Measurements from ENCODE around the gene TSC22D2. TPM values are rescaled to one million over a fixed set of nuclear protein-coding genes. Genes with fewer than 3 reads are reported as not detected.
A peak's percentile ranks its signal among the peaks of the same experiment; 100 is the strongest.

Gene TSC22D2
- total RNA-seq (25.3 TPM), polyA plus RNA-seq (ENCODE audit: insufficient read depth, low read depth, low replicate concordance) (13.4 TPM)
- long read RNA-seq, donor 1, transcript TSC22D2-202 (2 exons, 930 nt) = minor isoform, 6 of 24 reads
- long read RNA-seq, donor 1, transcript TSC22D2-203 (3 exons, 2,093 nt) = major isoform, 18 of 24 reads
- long read RNA-seq, donor 1, partial matches to known transcripts = 0 of 24 reads
- long read RNA-seq, donor 1, other reads (novel, unspliced or antisense) = 0 of 24 reads
- long read RNA-seq, donor 2, transcript TSC22D2-203 (3 exons, 2,093 nt) = major isoform, 5 of 60 reads
- long read RNA-seq, donor 2, partial matches to known transcripts = 52 of 60 reads
- long read RNA-seq, donor 2, other reads (novel, unspliced or antisense) = 0 of 60 reads
- long read RNA-seq, donor 3, full-length matches to known transcripts = 13 of 13 reads
- long read RNA-seq, donor 3, partial matches to known transcripts = 0 of 13 reads
- long read RNA-seq, donor 3, other reads (novel, unspliced or antisense) = 0 of 13 reads
- long read RNA-seq, donor 4, partial matches to known transcripts = 0 of 5 reads
- long read RNA-seq, donor 4, other reads (novel, unspliced or antisense) = 0 of 5 reads
- long read RNA-seq, donor 5 = 0 reads
- long read RNA-seq, donor 6, partial matches to known transcripts = 24 of 28 reads
- long read RNA-seq, donor 6, other reads (novel, unspliced or antisense) = 0 of 28 reads
- long read RNA-seq, donor 7, full-length matches to known transcripts = 29 of 33 reads
- long read RNA-seq, donor 7, partial matches to known transcripts = 1 of 33 reads
- long read RNA-seq, donor 7, other reads (novel, unspliced or antisense) = 3 of 33 reads
- long read RNA-seq, donor 8, transcript TSC22D2-203 (3 exons, 2,093 nt) = major isoform, 13 of 17 reads
- long read RNA-seq, donor 8, partial matches to known transcripts = 0 of 17 reads
- long read RNA-seq, donor 8, other reads (novel, unspliced or antisense) = 0 of 17 reads
- long read RNA-seq, donor 9, partial matches to known transcripts = 0 of 7 reads
- long read RNA-seq, donor 9, other reads (novel, unspliced or antisense) = 0 of 7 reads
- long read RNA-seq, donor 10, partial matches to known transcripts = 0 of 11 reads
- long read RNA-seq, donor 10, other reads (novel, unspliced or antisense) = 5 of 11 reads

DNA sequence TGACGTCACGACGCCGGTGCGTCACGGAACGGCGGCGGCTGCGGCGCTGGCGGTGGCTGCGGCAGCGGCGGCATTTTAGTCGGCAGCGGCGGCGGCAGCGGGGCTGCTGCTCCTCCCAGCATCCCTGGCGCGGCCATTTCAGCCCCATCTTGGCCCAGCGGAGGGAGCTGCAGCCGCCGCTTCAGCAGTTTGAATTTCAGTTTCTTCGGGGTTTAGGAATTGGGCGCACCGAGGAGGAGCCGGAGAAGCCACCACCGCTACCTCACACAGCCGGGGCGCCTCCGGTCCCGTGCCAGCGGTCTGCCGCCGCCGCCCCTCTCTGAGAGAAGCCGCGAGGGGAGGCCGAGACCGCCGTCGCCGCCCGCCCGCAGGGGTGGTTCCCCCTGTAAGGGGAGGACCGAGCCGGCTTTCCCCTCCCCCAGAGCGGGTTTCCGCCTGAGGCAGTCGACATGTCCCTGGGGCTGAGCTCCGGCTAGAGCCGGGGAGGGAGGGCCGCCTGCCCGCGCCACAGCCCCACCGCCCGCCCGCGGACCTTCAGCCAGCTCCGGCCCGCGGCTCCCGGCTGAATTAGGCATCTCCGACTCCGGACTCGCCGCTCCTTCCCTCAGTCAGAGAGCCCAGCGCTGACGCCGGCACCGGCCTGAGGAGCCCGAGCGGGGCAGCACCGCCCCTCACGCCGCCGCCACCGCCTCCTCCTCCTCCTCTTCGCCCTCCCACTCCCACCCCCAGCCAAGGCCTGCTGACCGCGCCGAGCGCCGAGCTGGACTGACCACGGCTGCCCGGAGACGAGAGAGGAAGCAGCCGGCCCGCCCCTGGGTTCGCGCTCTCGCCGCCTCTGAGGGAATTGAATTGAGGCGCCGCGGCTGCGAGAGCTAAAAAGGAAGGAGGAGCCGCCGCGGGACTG lies at the start of gene TSC22D2:
Gene TSC22D2 (plus strand): TSS at position 78 of the 904 bp plus-strand sequence. CDS start 1,053 bp downstream, outside the sequence.
- no peak for FAIRE-seq
- DNase-seq = peak; percentile 97 to 99 (median 98)
- Histone ChIP-seq H3K36me3 (ENCODE audit: control insufficient read depth in 2 of 3, insufficient read depth in 3 of 3, low read length in 3 of 3) (no peaks in the 10 kb centered on the region), H3K4me1 (ENCODE audit: control insufficient read depth in 2 of 3, insufficient read depth in 2 of 3, low read depth in 1 of 3, low read length in 3 of 3) (peaks cover 0 to 5% (median 0%) of the 10 kb centered on the region in 3 donors), H3K9ac (ENCODE audit: low read length in 3 of 3) (peak within 1 kb of the TSS; percentile 84 to 99 (median 98)), H3K9me3 (ENCODE audit: control insufficient read depth in 2 of 3, insufficient read depth in 1 of 3, low read length in 3 of 3) (no peaks in the 10 kb centered on the region), H3K27ac (ENCODE audit: low read depth in 2 of 2, low read length in 2 of 2) (peak within 1 kb of the TSS; percentile 99 to 100), H3K4me3 (ENCODE audit: low read length in 3 of 3) (peak within 1 kb of the TSS; percentile 87 to 94 (median 92)), H3K27me3 (ENCODE audit: control insufficient read depth, insufficient read depth, low read length) (no peaks in the 10 kb centered on the region)
- intact Hi-C loops (cut with DNase I) = no loop called here
- TF ChIP-seq CTCF (IDR thresholded peaks at IDR 0.05; ENCODE audit: borderline replicate concordance, extremely low read depth, insufficient read depth) = no peak

GRCh38 chr3:150359381-150359780 lies 48.7 kb upstream of the TSC22D2 start:
- H3K4me1 ChIP-seq (ENCODE audit: control insufficient read depth in 2 of 3, insufficient read depth in 2 of 3, low read depth in 1 of 3, low read length in 3 of 3) = no peaks in the 10 kb centered on the region
- H3K27ac ChIP-seq (ENCODE audit: low read depth in 2 of 2, low read length in 2 of 2) = no peak overlapping the region
- H3K9ac ChIP-seq (ENCODE audit: low read length in 3 of 3) = no peak overlapping the region
- DNase-seq (no peak), FAIRE-seq (no peak)
- H3K4me3 ChIP-seq (ENCODE audit: low read length in 3 of 3) = no peak overlapping the region
- H3K9me3 ChIP-seq (ENCODE audit: control insufficient read depth in 2 of 3, insufficient read depth in 1 of 3, low read length in 3 of 3) = no peaks in the 10 kb centered on the region
- intact Hi-C loops (cut with DNase I) = no loop called here
- H3K36me3 ChIP-seq (ENCODE audit: control insufficient read depth in 2 of 3, insufficient read depth in 3 of 3, low read length in 3 of 3) = no peaks in the 10 kb centered on the region
- no peak for TF ChIP-seq CTCF (IDR thresholded peaks at IDR 0.05; ENCODE audit: borderline replicate concordance, extremely low read depth, insufficient read depth)
- H3K27me3 ChIP-seq (ENCODE audit: control insufficient read depth, insufficient read depth, low read length) = no peaks in the 10 kb centered on the region

- Histone ChIP-seq H3K27ac (ENCODE audit: low read depth in 2 of 2, low read length in 2 of 2) (no peak overlapping the region), H3K9ac (ENCODE audit: low read length in 3 of 3) (no peak overlapping the region), H3K36me3 (ENCODE audit: control insufficient read depth in 2 of 3, insufficient read depth in 3 of 3, low read length in 3 of 3) (no peaks in the 10 kb centered on the region), H3K4me1 (ENCODE audit: control insufficient read depth in 2 of 3, insufficient read depth in 2 of 3, low read depth in 1 of 3, low read length in 3 of 3) (no peaks in the 10 kb centered on the region), H3K9me3 (ENCODE audit: control insufficient read depth in 2 of 3, insufficient read depth in 1 of 3, low read length in 3 of 3) (no peaks in the 10 kb centered on the region), H3K27me3 (ENCODE audit: control insufficient read depth, insufficient read depth, low read length) (no peaks in the 10 kb centered on the region), H3K4me3 (ENCODE audit: low read length in 3 of 3) (no peak overlapping the region)
- DNase-seq (no peak), FAIRE-seq (no peak)
- TF ChIP-seq CTCF (IDR thresholded peaks at IDR 0.05; ENCODE audit: borderline replicate concordance, extremely low read depth, insufficient read depth) = no peak
- intact Hi-C loops (cut with DNase I) = no loop called here
Observed at GRCh38 chr3:150360966-150361365, 47.1 kb upstream of the TSC22D2 start.
